ENCODE data around the gene SYT2. TPM values are rescaled to one million over a fixed set of nuclear protein-coding genes. Genes with fewer than 3 reads are reported as not detected.

Gene SYT2
- total RNA-seq, 1 experiment from 2014 or later = 12.1 TPM

DNA sequence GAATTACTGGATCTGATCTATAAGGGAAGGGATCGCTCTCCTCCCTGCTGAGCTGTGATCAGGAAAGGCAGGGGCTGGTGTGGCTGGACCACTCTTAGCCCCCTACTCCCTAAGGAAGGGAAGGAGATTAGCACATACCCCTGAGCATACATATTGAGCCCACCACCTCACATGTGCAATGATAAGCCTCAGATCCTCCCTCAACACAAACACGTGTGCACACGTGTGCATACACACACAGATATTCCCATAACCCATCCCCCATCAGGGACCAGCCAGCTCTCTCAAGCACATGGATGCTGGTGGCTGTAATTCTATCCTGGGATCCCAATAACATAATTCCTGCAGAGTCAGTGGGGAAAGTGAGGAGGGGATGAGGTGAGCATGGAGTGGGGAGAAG is 21.2 kb downstream of the SYT2 start:
- no peak overlapping the region for H3K4me3 Mint-ChIP-seq
- ATAC-seq = no peak
- no peaks in the 10 kb centered on the region for H3K36me3 Mint-ChIP-seq
- ChIA-PET POLR2A (no interaction called here), CTCF (interaction anchor here (0.6 to 1.3 kb wide), 2 partner anchors 29 to 32 kb away, joined by 3 to 5 read pairs; no protein-coding TSS in a partner anchor)
- no peaks in the 10 kb centered on the region for H3K9me3 Mint-ChIP-seq
- no peak for DNase-seq (ENCODE audit: low spot score)
- H3K27me3 Mint-ChIP-seq (ENCODE audit: low read depth) = no peaks in the 10 kb centered on the region
- TF ChIP-seq NR1H2 (CRISPR knock-in tag; IDR thresholded peaks at IDR 0.05) = no peak
- no peak for TF ChIP-seq MYBL2 (CRISPR knock-in tag; IDR thresholded peaks at IDR 0.05)
- no peak for TF ChIP-seq TEAD1 (CRISPR knock-in tag; IDR thresholded peaks at IDR 0.05)
- TF ChIP-seq ZNF396 (CRISPR knock-in tag; IDR thresholded peaks at IDR 0.05; ENCODE audit: borderline replicate concordance) = no peak
- no peak overlapping the region for H3K27ac Mint-ChIP-seq
- H3K4me1 Mint-ChIP-seq = peaks cover 5% of the 10 kb centered on the region; the same call in 1 of the 2 replicates

DNA sequence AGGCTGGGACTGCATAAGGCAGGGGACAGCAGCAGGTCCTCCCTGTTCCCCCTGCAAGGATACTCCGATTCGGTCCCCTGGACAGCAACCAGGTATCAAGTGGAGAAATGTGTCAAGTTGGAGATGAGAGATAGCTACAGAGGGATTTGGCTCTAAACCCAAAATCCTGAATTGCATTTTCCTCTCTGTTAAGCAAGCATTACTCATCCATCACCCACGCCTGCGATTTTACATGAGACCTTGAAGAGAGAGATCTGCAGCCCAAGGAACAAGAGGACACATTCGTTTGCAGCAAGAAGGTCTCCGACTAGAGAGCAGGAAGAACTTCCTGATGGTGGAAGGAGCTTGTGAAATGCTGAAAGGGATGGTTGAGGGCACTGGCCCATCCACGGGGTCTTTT is 21.9 kb downstream of the SYT2 start:
- Mint-ChIP-seq H3K4me1 (peaks cover 5% of the 10 kb centered on the region; the same call in 1 of the 2 replicates), H3K4me3 (no peak overlapping the region)
- CTCF ChIA-PET = interaction anchor here (1.3 kb wide), 1 partner anchor 31 kb away, joined by 5 read pairs; no protein-coding TSS in a partner anchor

DNA sequence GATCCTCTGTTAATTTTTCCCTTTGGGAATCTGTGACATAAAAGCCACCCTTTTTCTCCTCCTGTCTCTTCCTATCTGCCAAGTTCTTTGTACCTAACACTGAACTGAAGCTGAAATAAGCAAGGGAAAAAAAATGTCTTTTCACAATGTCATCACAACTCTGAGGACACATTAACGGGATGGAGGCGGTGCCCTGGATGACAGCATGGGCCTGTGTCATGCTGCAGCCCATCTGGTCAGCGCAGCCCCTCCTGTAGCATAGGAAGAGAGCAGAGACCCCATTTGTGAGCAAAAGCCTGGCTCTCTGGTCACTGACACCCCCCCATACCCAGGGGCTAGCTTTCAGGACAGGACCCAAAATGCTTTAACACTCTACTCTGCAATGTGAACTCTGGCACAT is 22.5 kb downstream of the SYT2 start:
- Mint-ChIP-seq H3K27me3 (ENCODE audit: low read depth) (no peaks in the 10 kb centered on the region), H3K9me3 (no peaks in the 10 kb centered on the region), H3K27ac (no peak overlapping the region), H3K36me3 (no peaks in the 10 kb centered on the region), H3K4me1 (peaks cover 5% of the 10 kb centered on the region; the same call in 1 of the 2 replicates), H3K4me3 (no peak overlapping the region)
- ChIA-PET POLR2A (no interaction called here), CTCF (interaction anchor here (0.6 to 3.0 kb wide), 4 partner anchors 26 to 39 kb away, joined by 3 to 9 read pairs (median 4); no protein-coding TSS in a partner anchor)
- DNase-seq (ENCODE audit: low spot score) (no peak), ATAC-seq (no peak)
- TF ChIP-seq, protein P1, sequence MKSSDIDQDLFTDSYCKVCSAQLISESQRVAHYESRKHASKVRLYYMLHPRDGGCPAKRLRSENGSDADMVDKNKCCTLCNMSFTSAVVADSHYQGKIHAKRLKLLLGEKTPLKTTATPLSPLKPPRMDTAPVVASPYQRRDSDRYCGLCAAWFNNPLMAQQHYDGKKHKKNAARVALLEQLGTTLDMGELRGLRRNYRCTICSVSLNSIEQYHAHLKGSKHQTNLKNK (CRISPR knock-in tag; IDR thresholded peaks at IDR 0.05) = no peak
- TF ChIP-seq, protein P2, sequence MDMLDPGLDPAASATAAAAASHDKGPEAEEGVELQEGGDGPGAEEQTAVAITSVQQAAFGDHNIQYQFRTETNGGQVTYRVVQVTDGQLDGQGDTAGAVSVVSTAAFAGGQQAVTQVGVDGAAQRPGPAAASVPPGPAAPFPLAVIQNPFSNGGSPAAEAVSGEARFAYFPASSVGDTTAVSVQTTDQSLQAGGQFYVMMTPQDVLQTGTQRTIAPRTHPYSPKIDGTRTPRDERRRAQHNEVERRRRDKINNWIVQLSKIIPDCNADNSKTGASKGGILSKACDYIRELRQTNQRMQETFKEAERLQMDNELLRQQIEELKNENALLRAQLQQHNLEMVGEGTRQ (CRISPR knock-in tag; IDR thresholded peaks at IDR 0.05) = no peak
- TF ChIP-seq, protein P3, sequence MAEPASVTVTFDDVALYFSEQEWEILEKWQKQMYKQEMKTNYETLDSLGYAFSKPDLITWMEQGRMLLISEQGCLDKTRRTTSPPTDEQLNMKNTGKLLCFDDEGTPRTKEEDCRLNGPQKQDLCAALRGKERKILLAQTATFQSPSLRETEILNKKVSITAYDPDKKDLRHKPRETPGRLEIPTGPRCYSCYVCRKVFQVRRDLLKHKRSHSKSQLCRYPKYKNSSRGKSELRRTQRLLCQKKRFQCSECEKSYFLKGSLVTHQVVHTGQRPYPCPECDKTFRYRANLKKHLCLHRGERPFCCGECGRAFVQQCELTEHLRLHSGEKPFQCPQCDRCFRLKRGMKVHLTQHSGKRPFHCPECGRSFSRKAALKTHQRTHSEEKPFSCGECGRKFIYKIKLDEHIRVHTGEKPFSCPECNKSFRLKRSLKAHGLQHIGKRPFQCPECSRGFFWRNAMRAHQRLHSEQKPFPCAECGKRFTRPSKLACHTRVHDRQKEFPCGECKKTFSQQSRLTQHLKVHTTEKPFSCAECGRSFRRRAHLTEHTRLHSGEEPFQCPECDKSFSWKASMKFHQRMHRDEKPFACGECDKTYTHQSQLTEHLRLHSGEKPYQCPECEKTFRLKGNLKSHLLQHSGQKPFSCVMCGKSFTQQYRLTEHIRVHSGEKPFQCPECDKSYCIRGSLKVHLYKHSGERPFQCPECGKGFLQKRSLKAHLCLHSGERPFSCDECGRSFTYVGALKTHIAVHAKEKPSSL (CRISPR knock-in tag; conservative IDR thresholded peaks at IDR 0.05) = no peak
- TF ChIP-seq, protein P4, sequence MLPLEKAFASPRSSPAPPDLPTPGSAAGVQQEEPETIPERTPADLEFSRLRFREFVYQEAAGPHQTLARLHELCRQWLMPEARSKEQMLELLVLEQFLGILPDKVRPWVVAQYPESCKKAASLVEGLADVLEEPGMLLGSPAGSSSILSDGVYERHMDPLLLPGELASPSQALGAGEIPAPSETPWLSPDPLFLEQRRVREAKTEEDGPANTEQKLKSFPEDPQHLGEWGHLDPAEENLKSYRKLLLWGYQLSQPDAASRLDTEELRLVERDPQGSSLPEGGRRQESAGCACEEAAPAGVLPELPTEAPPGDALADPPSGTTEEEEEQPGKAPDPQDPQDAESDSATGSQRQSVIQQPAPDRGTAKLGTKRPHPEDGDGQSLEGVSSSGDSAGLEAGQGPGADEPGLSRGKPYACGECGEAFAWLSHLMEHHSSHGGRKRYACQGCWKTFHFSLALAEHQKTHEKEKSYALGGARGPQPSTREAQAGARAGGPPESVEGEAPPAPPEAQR (CRISPR knock-in tag; IDR thresholded peaks at IDR 0.05) = no peak
- TF ChIP-seq CREM (CRISPR knock-in tag; IDR thresholded peaks at IDR 0.05) (no peak), TEAD1 (CRISPR knock-in tag; IDR thresholded peaks at IDR 0.05) (no peak), NR2C2 (CRISPR knock-in tag; IDR thresholded peaks at IDR 0.05) (no peak), ZNF317 (CRISPR knock-in tag; IDR thresholded peaks at IDR 0.05; ENCODE audit: borderline replicate concordance, low read depth) (no peak), TEAD4 (CRISPR knock-in tag; IDR thresholded peaks at IDR 0.05) (no peak), SP1 (CRISPR knock-in tag; conservative IDR thresholded peaks at IDR 0.05) (no peak), FOXJ3 (CRISPR knock-in tag; IDR thresholded peaks at IDR 0.05; ENCODE audit: borderline replicate concordance) (no peak), FOXK1 (CRISPR knock-in tag; IDR thresholded peaks at IDR 0.05) (no peak), SOX15 (CRISPR knock-in tag; IDR thresholded peaks at IDR 0.05) (no peak), ZNF121 (CRISPR knock-in tag; IDR thresholded peaks at IDR 0.05) (no peak)
- TF ChIP-seq, protein P5, sequence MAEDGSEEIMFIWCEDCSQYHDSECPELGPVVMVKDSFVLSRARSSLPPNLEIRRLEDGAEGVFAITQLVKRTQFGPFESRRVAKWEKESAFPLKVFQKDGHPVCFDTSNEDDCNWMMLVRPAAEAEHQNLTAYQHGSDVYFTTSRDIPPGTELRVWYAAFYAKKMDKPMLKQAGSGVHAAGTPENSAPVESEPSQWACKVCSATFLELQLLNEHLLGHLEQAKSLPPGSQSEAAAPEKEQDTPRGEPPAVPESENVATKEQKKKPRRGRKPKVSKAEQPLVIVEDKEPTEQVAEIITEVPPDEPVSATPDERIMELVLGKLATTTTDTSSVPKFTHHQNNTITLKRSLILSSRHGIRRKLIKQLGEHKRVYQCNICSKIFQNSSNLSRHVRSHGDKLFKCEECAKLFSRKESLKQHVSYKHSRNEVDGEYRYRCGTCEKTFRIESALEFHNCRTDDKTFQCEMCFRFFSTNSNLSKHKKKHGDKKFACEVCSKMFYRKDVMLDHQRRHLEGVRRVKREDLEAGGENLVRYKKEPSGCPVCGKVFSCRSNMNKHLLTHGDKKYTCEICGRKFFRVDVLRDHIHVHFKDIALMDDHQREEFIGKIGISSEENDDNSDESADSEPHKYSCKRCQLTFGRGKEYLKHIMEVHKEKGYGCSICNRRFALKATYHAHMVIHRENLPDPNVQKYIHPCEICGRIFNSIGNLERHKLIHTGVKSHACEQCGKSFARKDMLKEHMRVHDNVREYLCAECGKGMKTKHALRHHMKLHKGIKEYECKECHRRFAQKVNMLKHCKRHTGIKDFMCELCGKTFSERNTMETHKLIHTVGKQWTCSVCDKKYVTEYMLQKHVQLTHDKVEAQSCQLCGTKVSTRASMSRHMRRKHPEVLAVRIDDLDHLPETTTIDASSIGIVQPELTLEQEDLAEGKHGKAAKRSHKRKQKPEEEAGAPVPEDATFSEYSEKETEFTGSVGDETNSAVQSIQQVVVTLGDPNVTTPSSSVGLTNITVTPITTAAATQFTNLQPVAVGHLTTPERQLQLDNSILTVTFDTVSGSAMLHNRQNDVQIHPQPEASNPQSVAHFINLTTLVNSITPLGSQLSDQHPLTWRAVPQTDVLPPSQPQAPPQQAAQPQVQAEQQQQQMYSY (CRISPR knock-in tag; IDR thresholded peaks at IDR 0.05) = no peak

More for the DNA sequence above, 21.9 kb downstream of the SYT2 start:
- DNase-seq (ENCODE audit: low spot score) = no peak
- POLR2A ChIA-PET = no interaction called here
- TF ChIP-seq ZNF416 (CRISPR knock-in tag; IDR thresholded peaks at IDR 0.05) = no peak
- TF ChIP-seq ZNF121 (CRISPR knock-in tag; IDR thresholded peaks at IDR 0.05) = no peak
- TF ChIP-seq, protein P6, sequence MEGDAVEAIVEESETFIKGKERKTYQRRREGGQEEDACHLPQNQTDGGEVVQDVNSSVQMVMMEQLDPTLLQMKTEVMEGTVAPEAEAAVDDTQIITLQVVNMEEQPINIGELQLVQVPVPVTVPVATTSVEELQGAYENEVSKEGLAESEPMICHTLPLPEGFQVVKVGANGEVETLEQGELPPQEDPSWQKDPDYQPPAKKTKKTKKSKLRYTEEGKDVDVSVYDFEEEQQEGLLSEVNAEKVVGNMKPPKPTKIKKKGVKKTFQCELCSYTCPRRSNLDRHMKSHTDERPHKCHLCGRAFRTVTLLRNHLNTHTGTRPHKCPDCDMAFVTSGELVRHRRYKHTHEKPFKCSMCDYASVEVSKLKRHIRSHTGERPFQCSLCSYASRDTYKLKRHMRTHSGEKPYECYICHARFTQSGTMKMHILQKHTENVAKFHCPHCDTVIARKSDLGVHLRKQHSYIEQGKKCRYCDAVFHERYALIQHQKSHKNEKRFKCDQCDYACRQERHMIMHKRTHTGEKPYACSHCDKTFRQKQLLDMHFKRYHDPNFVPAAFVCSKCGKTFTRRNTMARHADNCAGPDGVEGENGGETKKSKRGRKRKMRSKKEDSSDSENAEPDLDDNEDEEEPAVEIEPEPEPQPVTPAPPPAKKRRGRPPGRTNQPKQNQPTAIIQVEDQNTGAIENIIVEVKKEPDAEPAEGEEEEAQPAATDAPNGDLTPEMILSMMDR (IDR thresholded peaks at IDR 0.05) = no peak
- TF ChIP-seq, protein P1 (CRISPR knock-in tag; IDR thresholded peaks at IDR 0.05) = no peak
- H3K36me3 Mint-ChIP-seq = no peaks in the 10 kb centered on the region
- no peaks in the 10 kb centered on the region for H3K9me3 Mint-ChIP-seq
- no peak for ATAC-seq
- no peak overlapping the region for H3K27ac Mint-ChIP-seq
- H3K27me3 Mint-ChIP-seq (ENCODE audit: low read depth) = no peaks in the 10 kb centered on the region

Data from WTC11 (cell line).